Adrenal gland (tissue), 12 donors: ENCODE data around the gene CST5. TPM values are rescaled to one million over a fixed set of nuclear protein-coding genes. Genes with fewer than 3 reads are reported as not detected.
"Not testable (repeated sequence)": the region's sequence is repeated elsewhere in the genome, so short reads cannot be mapped to it uniquely, and the experiment has no call there.

Experiments
- DNase-seq, 7 donors: peaks; one replicate each; pipeline ENCODE4 v3.0.0-alpha.2; 2019 to 2020
- H3K27ac ChIP-seq, 5 donors: fragments of 200-600 bp; sonication (generic) in 4 of 5; 1 replicate in 3 of 5; 2 replicates in 2 of 5; pipeline versions ENCODE4 v1.5.1 to v1.8.0; 2016 to 2020; ENCODE audit warnings: mild to moderate bottlenecking in 1 of 5
- H3K27me3 ChIP-seq: fragments of 200-600 bp; 2 replicates; pipeline ENCODE4 v1.8.0; 2021
- H3K36me3 ChIP-seq, 2 donors: fragments of 200-600 bp; replicated peaks in 1 of 2; 1 replicate in 1 of 2; 2 replicates in 1 of 2; pipeline versions ENCODE4 v1.5.1 to v1.8.0; 2018 to 2022
- H3K4me1 ChIP-seq, 2 donors: fragments of 200-600 bp; replicated peaks in 1 of 2; 1 replicate in 1 of 2; 2 replicates in 1 of 2; pipeline versions ENCODE4 v1.5.1 to v1.8.0; 2018 to 2021
- H3K4me3 ChIP-seq, 4 donors: fragments of 200-600 bp; sonication (generic) in 3 of 4; one replicate each; pipeline ENCODE4 v1.5.1; 2016 to 2018
- H3K9me3 ChIP-seq, 3 donors: fragments of 200-600 bp; sonication (generic) in 1 of 3; replicated peaks in 1 of 3; 1 replicate in 2 of 3; 2 replicates in 1 of 3; pipeline versions ENCODE4 v1.5.1 to v1.8.0; 2016 to 2021
- CTCF ChIP-seq, 6 experiments: fragments of 450-650 bp in 4 of 6; fragments of 200-600 bp in 2 of 6; sonication (generic) in 1 of 6; IDR thresholded peaks; 1 replicate in 5 of 6; 2 replicates in 1 of 6; pipeline versions ENCODE4 v1.5.1 to v1.8.0; 2016 to 2021; ENCODE audit warnings: antibody characterized with exemption in 6 of 6, mild to moderate bottlenecking in 2 of 6, moderate library complexity in 1 of 6
- POLR2A ChIP-seq, 2 donors: fragments of 450-650 bp; IDR thresholded peaks; one replicate each; pipeline ENCODE4 v1.6.1; 2017; ENCODE audit warnings: antibody characterized with exemption in 2 of 2, mild to moderate bottlenecking in 2 of 2, moderate library complexity in 1 of 2
- WGBS, 4 donors: extraction: QIAGEN DNeasy Blood & Tissue Kit in 2 of 4; methylation state at CpG; one replicate each; pipeline versions ENCODE4 v1.1.5 to v1.1.7; 2013 to 2017; 5-methylcytosine and 5-hydroxymethylcytosine counted together
- intact Hi-C, 2 donors: fragments of 100-400 bp; cut with DNase I; formaldehyde crosslinking; loops; one replicate each; pipeline versions ENCODE4 v1.14.1 to v1.15.0; 2022 to 2023
- polyA plus RNA-seq, 3 donors: library from polyadenylated mRNA; stranded (reverse); fragments of 200-250 nt in 2 of 3; fragments of 350-450 nt in 1 of 3; fragmentation: Illumina TruSeq in 1 of 3; extraction: RNeasy Lipid Tissue Mini Kit (QIAGEN cat#74804) in 1 of 3; gene quantifications; one replicate each; pipeline ENCODE4 v1.2.3, GENCODE V29; 2013 to 2014
- total RNA-seq, 9 donors: library from RNA; depleted of rRNA in 4 of 9; stranded (reverse); fragments of >200 nt in 4 of 9; fragments of 120-200 nt in 1 of 9; fragmentation: NEBNext Ultra II Directional in 1 of 9; extraction: Animal tissue kit (Norgen Biotek cat#: 25700) in 1 of 9; gene quantifications; one replicate each; pipeline versions ENCODE4 v1.1.0 to v1.2.4, GENCODE V29; 2013 to 2023
- donor health status: healthy with polysubstance abuse.
- donor health status: Bipolar disorder and iron deficiency.
- donor health status: DM: yes; HTN: yes; CAD: no.
- donor health status: DM: no; HTN: no; CAD: no.
- donor health status: DM: no; HTN: no; CAD: no.
- donor health status: DM: yes; HTN: yes; CAD: no.

CST5 gene
- total and polyA plus RNA-seq, 12 donors, result 0.35 to 8.2 (median 1.9) TPM; not detected in 3

- no peaks in the 10 kb centered on the region for H3K9me3 ChIP-seq
- H3K27me3 ChIP-seq, result no peaks in the 10 kb centered on the region
- H3K36me3 ChIP-seq, result no peaks in the 10 kb centered on the region
- no peak overlapping the region for H3K4me3 ChIP-seq
- no peak for DNase-seq
- TF ChIP-seq POLR2A (IDR thresholded peaks at IDR 0.05) (no peak), CTCF (IDR thresholded peaks at IDR 0.05) (no peak)
- intact Hi-C loops, result no loop called here
- no peak overlapping the region for H3K27ac ChIP-seq
- WGBS, 4 donors, result 67 to 83% (median 75%) methylated on average over 4 of the region's 4 CpGs
- H3K4me1 ChIP-seq, result no peaks in the 10 kb centered on the region
Observed at GRCh38 chr20:23835716-23836115, 43.8 kb downstream of the CST5 start.

- intact Hi-C loops, result no loop called here
- no peaks in the 10 kb centered on the region for H3K4me1 ChIP-seq
- no peak for TF ChIP-seq POLR2A (IDR thresholded peaks at IDR 0.05)
- no peak for TF ChIP-seq CTCF (IDR thresholded peaks at IDR 0.05)
- H3K9me3 ChIP-seq, result no peaks in the 10 kb centered on the region
- no peak for DNase-seq
- WGBS, 4 donors, result 45 to 59% (median 47%) methylated on average over 3 of the region's 3 CpGs
- H3K27ac ChIP-seq, result no peak overlapping the region
- no peaks in the 10 kb centered on the region for H3K36me3 ChIP-seq
- H3K4me3 ChIP-seq, result no peak overlapping the region
- no peaks in the 10 kb centered on the region for H3K27me3 ChIP-seq
Observed at GRCh38 chr20:23832775-23833513, 46.6 kb downstream of the CST5 start.

- H3K27me3 ChIP-seq, intact Hi-C loops, H3K4me1 ChIP-seq, H3K9me3 ChIP-seq, H3K27ac ChIP-seq, H3K36me3 ChIP-seq, H3K4me3 ChIP-seq: not testable (repeated sequence)
- DNase-seq, result peak in 1 of 7 donors; percentile 10
- 34 to 51% (median 42%) methylated on average over 3 of the region's 3 CpGs for WGBS, 4 donors
Observed at GRCh38 chr20:23831961-23832360, 47.6 kb downstream of the CST5 start.

- Histone ChIP-seq H3K4me1 (no peaks in the 10 kb centered on the region), H3K27me3 (no peaks in the 10 kb centered on the region), H3K27ac (no peak within 1 kb of the TSS), H3K36me3 (no peaks in the 10 kb centered on the region), H3K4me3 (no peak within 1 kb of the TSS), H3K9me3 (no peaks in the 10 kb centered on the region)
- WGBS, 4 donors, result 41 to 52% (median 49%) methylated on average over 3 to 4 of the region's 4 CpGs
- intact Hi-C loops, result loop anchor here in 1 of 2 donors (10.0 kb wide), 1 partner anchor 62 kb away; no protein-coding TSS in a partner anchor
- no peak for DNase-seq
- TF ChIP-seq POLR2A (IDR thresholded peaks at IDR 0.05) (no peak), CTCF (IDR thresholded peaks at IDR 0.05) (no peak)
Observed at GRCh38 chr20:23826541-23827021, 53.0 kb downstream of the CST5 start, which contains the start of gene CST2. Gene CST2 (minus strand): TSS chr20:23826729. CDS start chr20:23826660, 69 bp downstream.

Other genes starting within 250 kb of the CST5 start
- 1,000 to 10,000 TPM in 6 of 9 donors, 100 to 1,000 TPM in 2, 10 to 100 TPM in 1; 92.4 to 1,851 (median 1,207) TPM for gene CST3, start 241.8 kb downstream of the CST5 start, total RNA-seq
- 1,000 to 10,000 TPM in 1 of 3 donors, 100 to 1,000 TPM in 2; 320 to 1,309 (median 414) TPM for gene CST3, start 241.8 kb downstream of the CST5 start, polyA plus RNA-seq
- not detected for gene CST4, start 190.7 kb downstream of the CST5 start, total RNA-seq
- gene CST4, start 190.7 kb downstream of the CST5 start, polyA plus RNA-seq, result not detected
- 1 to 10 TPM in 1 of 9 donors, not detected in 8; 1.3 TPM for gene CST1, start 128.8 kb downstream of the CST5 start, total RNA-seq
- under 1 TPM in 2 of 3 donors, not detected in 1; 0.13 to 0.56 TPM for gene CST1, start 128.8 kb downstream of the CST5 start, polyA plus RNA-seq
- 10 to 100 TPM in 4 of 9 donors, 1 to 10 TPM in 2, not detected in 3; 1.3 to 94.3 (median 20.8) TPM for gene CST2, start 53.0 kb downstream of the CST5 start, total RNA-seq
- 1 to 10 TPM; 1.3 to 4.8 (median 3.5) TPM for gene CST2, start 53.0 kb downstream of the CST5 start, polyA plus RNA-seq
- under 1 TPM in 1 of 9 donors, not detected in 8; 0.38 TPM for gene GGTLC1, start 109.0 kb upstream of the CST5 start, total RNA-seq
- not detected for gene GGTLC1, start 109.0 kb upstream of the CST5 start, polyA plus RNA-seq